Measurements from ENCODE around the gene TYROBP. TPM values are rescaled to one million over a fixed set of nuclear protein-coding genes. Genes with fewer than 3 reads are reported as not detected.
"Not testable (repeated sequence)": the region's sequence is repeated elsewhere in the genome, so short reads cannot be mapped to it uniquely, and the experiment has no call there.

TYROBP gene
- total RNA-seq, 1 experiment from 2014 or later = not detected

DNA sequence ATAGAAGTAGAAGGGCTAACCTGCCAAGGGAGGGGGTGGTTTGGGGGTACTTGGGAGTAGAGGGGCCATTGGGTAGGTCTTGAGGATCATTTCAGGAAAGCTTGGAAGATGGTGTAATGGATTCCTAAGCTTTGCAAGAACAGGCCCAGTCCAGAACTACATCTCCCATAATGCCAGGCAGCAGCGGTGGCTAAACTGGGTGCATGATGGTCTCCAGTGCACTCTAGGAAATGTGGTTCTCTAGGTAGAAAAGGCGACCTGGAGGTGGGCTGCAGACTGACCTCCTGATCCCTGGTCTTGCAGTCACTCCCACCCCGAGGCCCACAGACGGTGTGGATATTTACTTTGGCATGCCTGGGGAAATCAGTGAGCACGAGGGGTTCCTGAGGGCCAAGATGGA lies 35.9 kb downstream of the TYROBP start:
- no peaks in the 10 kb centered on the region for H3K36me3 ChIP-seq (ENCODE audit: insufficient read depth, low read length, poor library complexity, severe bottlenecking)
- intact Hi-C loops (cut with micrococcal nuclease; ENCODE audit: unreplicated experiment) = no loop called here
- no TSS peak for BruUV-seq (replicated peaks)
- no peaks in the 10 kb centered on the region for H3K9me3 ChIP-seq (ENCODE audit: low read depth, low read length, poor library complexity, severe bottlenecking)
- H3K4me1 ChIP-seq (ENCODE audit: insufficient read depth, low read length, poor library complexity, severe bottlenecking) = peaks cover 11% of the 10 kb centered on the region
- no peak overlapping the region for H3K27ac ChIP-seq (ENCODE audit: low read depth, low read length, poor library complexity, severe bottlenecking)
- no peaks in the 10 kb centered on the region for H3K27me3 ChIP-seq (replicated peaks; ENCODE audit: insufficient read depth, low read depth, low read length, poor library complexity)
- peak; percentile 28 for DNase-seq (ENCODE audit: low spot score)
- ChIA-PET POLR2A (ENCODE audit: low non-redundant PET) (no interaction called here), CTCF (no interaction called here)
- TF ChIP-seq CTCF (conservative IDR thresholded peaks at IDR 0.05; ENCODE audit: low read depth, low read length) = no peak
- TF ChIP-seq EZH2 (IDR thresholded peaks at IDR 0.05; ENCODE audit: borderline replicate concordance, low read depth, low read length, poor library complexity, severe bottlenecking) = no peak
- H3K4me3 ChIP-seq (ENCODE audit: low read depth, low read length, poor library complexity, severe bottlenecking) = no peak overlapping the region

DNA sequence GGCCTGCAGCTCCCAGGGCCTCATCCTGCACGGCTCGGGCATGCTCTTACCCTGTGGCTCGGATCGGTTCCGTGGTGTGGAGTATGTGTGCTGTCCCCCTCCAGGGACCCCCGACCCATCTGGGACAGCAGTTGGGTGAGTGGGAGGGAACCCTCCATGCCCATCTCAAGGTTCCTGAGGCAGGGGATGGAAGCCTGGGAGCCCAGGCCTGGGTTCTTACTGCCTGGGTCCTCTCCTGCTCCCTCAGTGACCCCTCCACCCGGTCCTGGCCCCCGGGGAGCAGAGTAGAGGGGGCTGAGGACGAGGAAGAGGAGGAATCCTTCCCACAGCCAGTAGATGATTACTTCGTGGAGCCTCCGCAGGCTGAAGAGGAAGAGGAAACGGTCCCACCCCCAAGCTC lies 36.5 kb downstream of the TYROBP start:
- TF ChIP-seq EZH2 (IDR thresholded peaks at IDR 0.05; ENCODE audit: borderline replicate concordance, low read depth, low read length, poor library complexity, severe bottlenecking) = no peak
- TF ChIP-seq CTCF (conservative IDR thresholded peaks at IDR 0.05; ENCODE audit: low read depth, low read length) = no peak
- H3K27me3 ChIP-seq (replicated peaks; ENCODE audit: insufficient read depth, low read depth, low read length, poor library complexity) = no peaks in the 10 kb centered on the region
- DNase-seq (ENCODE audit: low spot score) = no peak
- CTCF ChIA-PET = no interaction called here
- no TSS peak for BruUV-seq (replicated peaks)
- peaks cover 11% of the 10 kb centered on the region for H3K4me1 ChIP-seq (ENCODE audit: insufficient read depth, low read length, poor library complexity, severe bottlenecking)
- H3K36me3 ChIP-seq (ENCODE audit: insufficient read depth, low read length, poor library complexity, severe bottlenecking) = no peaks in the 10 kb centered on the region
- intact Hi-C loops (cut with micrococcal nuclease; ENCODE audit: unreplicated experiment) = no loop called here
- POLR2A ChIA-PET (ENCODE audit: low non-redundant PET) = no interaction called here
- no peaks in the 10 kb centered on the region for H3K9me3 ChIP-seq (ENCODE audit: low read depth, low read length, poor library complexity, severe bottlenecking)
- H3K27ac ChIP-seq (ENCODE audit: low read depth, low read length, poor library complexity, severe bottlenecking) = no peak overlapping the region
- H3K4me3 ChIP-seq (ENCODE audit: low read depth, low read length, poor library complexity, severe bottlenecking) = no peak overlapping the region

- BruUV-seq (replicated peaks) = no TSS peak
- POLR2A ChIA-PET (ENCODE audit: low non-redundant PET) = no interaction called here
- no peak for TF ChIP-seq CTCF (conservative IDR thresholded peaks at IDR 0.05; ENCODE audit: low read depth, low read length)
- no peak for TF ChIP-seq EZH2 (IDR thresholded peaks at IDR 0.05; ENCODE audit: borderline replicate concordance, low read depth, low read length, poor library complexity, severe bottlenecking)
- DNase-seq (ENCODE audit: low spot score) = no peak
- Histone ChIP-seq H3K4me3 (ENCODE audit: low read depth, low read length, poor library complexity, severe bottlenecking) (no peak overlapping the region), H3K27ac (ENCODE audit: low read depth, low read length, poor library complexity, severe bottlenecking) (no peak overlapping the region), H3K36me3 (ENCODE audit: insufficient read depth, low read length, poor library complexity, severe bottlenecking) (no peaks in the 10 kb centered on the region), H3K9me3 (ENCODE audit: low read depth, low read length, poor library complexity, severe bottlenecking) (no peaks in the 10 kb centered on the region), H3K27me3 (replicated peaks; ENCODE audit: insufficient read depth, low read depth, low read length, poor library complexity) (no peaks in the 10 kb centered on the region), H3K4me1 (ENCODE audit: insufficient read depth, low read length, poor library complexity, severe bottlenecking) (peaks cover 11% of the 10 kb centered on the region)
- intact Hi-C loops (cut with micrococcal nuclease; ENCODE audit: unreplicated experiment) = no loop called here
- CTCF ChIA-PET = no interaction called here
Measured at GRCh38 chr19:35870798-35871197, 37.3 kb downstream of the TYROBP start.

GRCh38 chr19:35870124-35870736 lies 37.9 kb downstream of the TYROBP start:
- CTCF ChIA-PET; H3K27me3 ChIP-seq (replicated peaks; ENCODE audit: insufficient read depth, low read depth, low read length, poor library complexity); H3K9me3 ChIP-seq (ENCODE audit: low read depth, low read length, poor library complexity, severe bottlenecking); BruUV-seq (replicated peaks); H3K36me3 ChIP-seq (ENCODE audit: insufficient read depth, low read length, poor library complexity, severe bottlenecking); intact Hi-C loops (cut with micrococcal nuclease; ENCODE audit: unreplicated experiment): not testable (repeated sequence)
- POLR2A ChIA-PET (ENCODE audit: low non-redundant PET) = interaction anchor here (0.5 kb wide), 1 partner anchor 60 kb away, joined by 10 read pairs; no protein-coding TSS in a partner anchor
- H3K4me3 ChIP-seq (ENCODE audit: low read depth, low read length, poor library complexity, severe bottlenecking) = peak overlapping the region; percentile 52
- peak; percentile 94 for DNase-seq (ENCODE audit: low spot score)
- peaks cover 11% of the 10 kb centered on the region for H3K4me1 ChIP-seq (ENCODE audit: insufficient read depth, low read length, poor library complexity, severe bottlenecking)
- peak overlapping the region; percentile 6 for H3K27ac ChIP-seq (ENCODE audit: low read depth, low read length, poor library complexity, severe bottlenecking)
